Ishikawa (cell line): Measurements from ENCODE around the gene MRGPRG.

Experiments
- CEBPB ChIP-seq: IDR thresholded peaks from 2 replicates; pipeline ENCODE4 v1.6.1; 2012
- CREB1 ChIP-seq: IDR thresholded peaks from 2 replicates; pipeline ENCODE4 v1.6.1; 2012; ENCODE audit warnings: low read depth
- EGR1 ChIP-seq: IDR thresholded peaks from 2 replicates; pipeline ENCODE4 v1.6.1; 2012
- EP300 ChIP-seq: IDR thresholded peaks from 2 replicates; pipeline ENCODE4 v1.6.1; 2012; ENCODE audit warnings: borderline replicate concordance
- FOXM1 ChIP-seq: IDR thresholded peaks from 2 replicates; pipeline ENCODE4 v1.6.1; 2012; ENCODE audit warnings: low read depth, borderline replicate concordance
- NFIC ChIP-seq: IDR thresholded peaks from 2 replicates; pipeline ENCODE4 v1.6.1; 2012
- RAD21 ChIP-seq: IDR thresholded peaks from 2 replicates; pipeline ENCODE4 v1.6.1; 2012; ENCODE audit warnings: low read depth
- TAF1 ChIP-seq: IDR thresholded peaks from 2 replicates; pipeline ENCODE4 v1.6.1; 2012; ENCODE audit warnings: low read depth, mild to moderate bottlenecking
- TCF12 ChIP-seq: IDR thresholded peaks from 2 replicates; pipeline ENCODE4 v1.6.1; 2012; ENCODE audit warnings: low read depth
- TEAD4 ChIP-seq: IDR thresholded peaks from 2 replicates; pipeline ENCODE4 v1.6.1; 2012
- YY1 ChIP-seq: IDR thresholded peaks from 2 replicates; pipeline ENCODE4 v1.6.1; 2012; ENCODE audit warnings: low read depth
- ZBTB7A ChIP-seq: IDR thresholded peaks from 2 replicates; pipeline ENCODE4 v1.6.1; 2012; ENCODE audit warnings: low read depth
- TF ChIP-seq, protein P1 (sequence below): IDR thresholded peaks from 2 replicates; pipeline ENCODE4 v1.6.1; 2012
- TF ChIP-seq, protein P2 (sequence below): IDR thresholded peaks from 2 replicates; pipeline ENCODE4 v1.6.1; 2012; ENCODE audit warnings: low read depth, mild to moderate bottlenecking
- TF ChIP-seq, protein P3 (sequence below): IDR thresholded peaks from 2 replicates; pipeline ENCODE4 v1.6.1; 2012

Gene MRGPRG

DNA sequence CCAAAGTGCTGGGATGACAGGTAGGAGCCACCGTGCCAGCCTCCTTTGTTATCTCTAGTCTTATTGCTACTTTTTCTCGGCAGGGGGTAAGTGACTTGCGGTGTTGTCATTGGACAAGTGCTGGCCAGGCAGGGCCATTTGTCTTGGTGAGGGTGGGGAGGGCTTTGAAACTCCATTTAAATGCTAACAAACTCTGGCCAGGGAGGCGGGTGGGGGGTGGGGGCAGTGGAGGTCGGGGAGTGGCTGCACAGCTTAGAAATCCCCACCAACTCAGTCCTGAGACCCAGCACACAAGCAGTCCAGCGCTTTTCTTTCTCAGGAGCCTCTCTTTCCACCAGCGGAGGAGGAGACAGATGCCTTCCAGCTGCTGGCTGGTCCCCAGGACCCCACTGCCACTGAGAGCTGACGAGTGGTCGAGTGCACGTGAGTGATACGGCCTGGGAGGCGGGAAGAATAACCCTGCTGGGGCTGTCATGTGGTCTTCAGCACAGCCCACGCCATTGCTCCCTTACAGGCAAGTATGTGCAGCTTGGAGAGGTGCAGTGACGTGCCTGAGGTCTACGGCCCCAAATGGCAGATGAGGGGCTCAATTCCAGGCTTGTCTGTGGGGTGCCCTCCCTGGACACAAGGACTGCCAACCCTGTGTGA lies 29.3 kb downstream of the MRGPRG start:
- TF ChIP-seq TCF12: no peak
- TF ChIP-seq, protein P1, sequence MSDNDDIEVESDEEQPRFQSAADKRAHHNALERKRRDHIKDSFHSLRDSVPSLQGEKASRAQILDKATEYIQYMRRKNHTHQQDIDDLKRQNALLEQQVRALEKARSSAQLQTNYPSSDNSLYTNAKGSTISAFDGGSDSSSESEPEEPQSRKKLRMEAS: no peak
- TF ChIP-seq EP300: no peak
- TF ChIP-seq, protein P2, sequence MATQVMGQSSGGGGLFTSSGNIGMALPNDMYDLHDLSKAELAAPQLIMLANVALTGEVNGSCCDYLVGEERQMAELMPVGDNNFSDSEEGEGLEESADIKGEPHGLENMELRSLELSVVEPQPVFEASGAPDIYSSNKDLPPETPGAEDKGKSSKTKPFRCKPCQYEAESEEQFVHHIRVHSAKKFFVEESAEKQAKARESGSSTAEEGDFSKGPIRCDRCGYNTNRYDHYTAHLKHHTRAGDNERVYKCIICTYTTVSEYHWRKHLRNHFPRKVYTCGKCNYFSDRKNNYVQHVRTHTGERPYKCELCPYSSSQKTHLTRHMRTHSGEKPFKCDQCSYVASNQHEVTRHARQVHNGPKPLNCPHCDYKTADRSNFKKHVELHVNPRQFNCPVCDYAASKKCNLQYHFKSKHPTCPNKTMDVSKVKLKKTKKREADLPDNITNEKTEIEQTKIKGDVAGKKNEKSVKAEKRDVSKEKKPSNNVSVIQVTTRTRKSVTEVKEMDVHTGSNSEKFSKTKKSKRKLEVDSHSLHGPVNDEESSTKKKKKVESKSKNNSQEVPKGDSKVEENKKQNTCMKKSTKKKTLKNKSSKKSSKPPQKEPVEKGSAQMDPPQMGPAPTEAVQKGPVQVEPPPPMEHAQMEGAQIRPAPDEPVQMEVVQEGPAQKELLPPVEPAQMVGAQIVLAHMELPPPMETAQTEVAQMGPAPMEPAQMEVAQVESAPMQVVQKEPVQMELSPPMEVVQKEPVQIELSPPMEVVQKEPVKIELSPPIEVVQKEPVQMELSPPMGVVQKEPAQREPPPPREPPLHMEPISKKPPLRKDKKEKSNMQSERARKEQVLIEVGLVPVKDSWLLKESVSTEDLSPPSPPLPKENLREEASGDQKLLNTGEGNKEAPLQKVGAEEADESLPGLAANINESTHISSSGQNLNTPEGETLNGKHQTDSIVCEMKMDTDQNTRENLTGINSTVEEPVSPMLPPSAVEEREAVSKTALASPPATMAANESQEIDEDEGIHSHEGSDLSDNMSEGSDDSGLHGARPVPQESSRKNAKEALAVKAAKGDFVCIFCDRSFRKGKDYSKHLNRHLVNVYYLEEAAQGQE: no peak
- no peak for TF ChIP-seq RAD21
- no peak for TF ChIP-seq NFIC

DNA sequence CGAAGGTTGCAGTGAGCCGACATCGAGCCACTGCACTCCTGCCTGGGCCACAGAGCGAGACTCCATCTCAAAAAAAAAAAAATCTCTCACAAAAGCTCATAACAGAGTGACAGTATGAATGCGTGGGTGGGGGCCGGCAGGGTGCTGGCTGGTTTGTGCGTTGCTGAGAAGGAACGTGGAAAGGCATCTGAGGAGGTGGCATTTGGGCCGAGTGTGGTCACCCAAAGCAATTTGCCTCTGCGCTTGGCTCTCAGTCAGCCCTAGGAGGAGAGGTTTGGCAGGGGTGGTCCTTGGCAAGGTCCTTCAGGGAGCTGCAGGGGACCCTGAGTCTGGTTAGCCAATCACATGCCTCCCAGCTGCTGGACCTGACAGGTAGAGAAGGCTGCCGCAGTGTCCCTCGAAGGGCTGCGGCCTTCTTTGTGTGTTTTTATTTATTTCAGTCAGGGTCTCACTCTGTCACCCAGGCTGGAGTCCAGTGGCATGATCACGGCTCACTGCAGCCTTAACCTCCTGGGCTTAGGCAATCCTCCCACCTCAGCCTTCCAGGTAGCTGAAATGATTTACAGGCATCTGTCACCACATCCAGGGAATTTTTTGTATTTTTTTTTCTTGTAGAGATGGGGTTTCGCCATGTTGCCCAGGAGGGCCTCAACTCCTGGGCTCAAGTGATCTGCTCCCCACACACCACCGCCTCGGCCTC lies 30.0 kb downstream of the MRGPRG start:
- TF ChIP-seq EGR1 (peak; percentile 73), YY1 (no peak), FOXM1 (no peak)

DNA sequence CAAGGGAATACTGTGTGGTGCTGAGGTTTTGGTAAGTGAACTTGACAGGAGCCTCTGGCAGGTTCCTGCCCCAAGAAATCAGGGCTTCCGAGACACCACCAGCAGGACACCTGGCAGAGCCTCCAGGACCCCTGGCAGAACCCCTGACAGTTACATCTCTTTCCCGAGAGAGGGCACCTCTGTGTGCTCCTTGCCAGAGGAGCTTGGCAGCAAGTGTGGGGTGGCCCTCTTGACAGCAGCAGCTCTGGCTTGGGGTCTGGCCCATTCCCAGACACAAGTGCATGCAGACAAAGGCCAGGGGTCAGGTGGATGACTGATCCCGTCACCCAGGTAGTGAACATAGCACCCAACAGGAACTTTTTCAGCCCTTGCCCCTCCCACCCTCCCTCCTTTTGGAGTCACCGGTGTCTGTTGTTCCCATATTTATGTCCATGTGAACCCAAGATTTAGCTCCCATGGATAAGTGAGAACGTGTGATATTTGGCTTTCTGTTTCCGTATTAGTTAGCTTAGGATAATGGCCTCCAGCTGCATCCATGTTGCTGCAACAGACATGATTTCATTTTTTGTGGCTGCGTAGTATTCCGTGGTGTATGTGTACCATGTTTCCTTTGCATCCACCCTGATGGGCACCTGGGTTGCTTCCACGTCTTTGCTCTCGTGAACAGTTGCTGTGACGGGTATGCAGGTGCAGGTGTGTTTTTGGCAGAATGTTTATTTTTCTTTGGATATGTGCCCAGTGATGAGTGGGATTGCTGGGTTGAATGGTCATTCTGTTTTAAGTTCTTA lies 32.3 kb downstream of the MRGPRG start:
- no peak for TF ChIP-seq CREB1
- no peak for TF ChIP-seq RAD21
- no peak for TF ChIP-seq FOXM1
- no peak for TF ChIP-seq EGR1

DNA sequence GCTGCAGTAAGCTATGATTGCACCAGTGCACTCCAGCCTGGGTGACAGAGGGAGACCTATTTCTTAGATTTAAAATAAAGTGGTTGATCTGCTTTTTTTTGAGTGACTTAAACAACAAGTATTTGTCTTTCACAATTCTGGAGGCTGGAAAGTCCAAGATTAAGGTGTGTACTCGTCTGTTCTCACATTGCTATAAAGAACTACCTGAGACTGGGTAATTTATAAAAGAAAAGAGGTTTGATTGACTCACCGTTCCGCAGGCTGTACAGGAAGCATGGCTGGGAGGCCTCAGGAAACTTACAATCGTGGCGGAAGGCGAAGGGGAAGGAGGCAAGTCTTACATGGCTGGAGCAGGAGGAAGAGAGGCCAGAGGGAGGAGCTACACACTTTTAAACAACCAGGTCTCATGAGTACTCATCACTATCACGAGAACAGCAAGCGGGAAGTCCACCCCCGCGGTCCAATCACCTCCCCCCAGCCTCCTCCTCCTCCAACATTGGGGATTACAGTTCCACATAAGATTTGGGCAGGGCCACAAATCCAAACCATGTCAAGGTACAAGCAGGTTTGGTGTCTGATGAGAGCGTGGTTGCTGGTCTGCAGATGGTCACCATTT lies 33.8 kb downstream of the MRGPRG start:
- no peak for TF ChIP-seq YY1
- no peak for TF ChIP-seq NFIC
- no peak for TF ChIP-seq TAF1
- TF ChIP-seq, protein P3, sequence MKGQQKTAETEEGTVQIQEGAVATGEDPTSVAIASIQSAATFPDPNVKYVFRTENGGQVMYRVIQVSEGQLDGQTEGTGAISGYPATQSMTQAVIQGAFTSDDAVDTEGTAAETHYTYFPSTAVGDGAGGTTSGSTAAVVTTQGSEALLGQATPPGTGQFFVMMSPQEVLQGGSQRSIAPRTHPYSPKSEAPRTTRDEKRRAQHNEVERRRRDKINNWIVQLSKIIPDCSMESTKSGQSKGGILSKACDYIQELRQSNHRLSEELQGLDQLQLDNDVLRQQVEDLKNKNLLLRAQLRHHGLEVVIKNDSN: no peak
- TF ChIP-seq CREB1: no peak
- no peak for TF ChIP-seq RAD21
- TF ChIP-seq, protein P2: no peak
- TF ChIP-seq, protein P1: no peak
- TF ChIP-seq EGR1: no peak
- no peak for TF ChIP-seq CEBPB
- TF ChIP-seq FOXM1: no peak
- no peak for TF ChIP-seq ZBTB7A
- TF ChIP-seq EP300: no peak
- no peak for TF ChIP-seq TEAD4
- TF ChIP-seq TCF12: no peak

DNA sequence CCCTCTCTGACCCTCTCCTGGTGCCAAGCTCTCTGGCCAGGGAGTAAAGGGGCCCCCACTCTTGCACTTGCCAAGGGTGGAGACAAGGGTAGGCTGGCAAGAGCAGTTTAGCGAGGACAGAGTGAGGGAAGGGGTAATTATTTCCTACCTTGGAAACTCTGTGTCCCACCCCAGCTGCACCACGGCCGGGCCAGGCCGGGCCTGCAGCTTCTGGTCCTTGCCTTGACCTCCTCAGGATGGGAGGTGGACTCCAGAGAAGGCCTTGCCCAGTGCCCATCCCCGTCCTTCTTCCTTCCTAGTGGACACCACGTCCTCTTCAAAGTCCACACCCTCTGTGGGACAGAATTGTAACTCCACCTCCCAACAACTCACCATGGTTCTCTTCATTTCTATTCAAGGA lies 35.1 kb downstream of the MRGPRG start:
- TF ChIP-seq, protein P3: no peak
- TF ChIP-seq EGR1 (no peak), YY1 (no peak), CEBPB (no peak), EP300 (no peak), RAD21 (no peak), NFIC (no peak), CREB1 (no peak), TAF1 (no peak), ZBTB7A (no peak), FOXM1 (no peak), TCF12 (no peak), TEAD4 (no peak)
- TF ChIP-seq, protein P2: no peak
- TF ChIP-seq, protein P1: no peak
